NAMALWA (cell line): Measurements from ENCODE around the gene MSGN1.

Source experiments
- DNase-seq: peaks from one replicate; pipeline ENCODE4 v3.0.0-alpha.2; 2015; ENCODE audit warnings: low spot score

Gene MSGN1, protein sequence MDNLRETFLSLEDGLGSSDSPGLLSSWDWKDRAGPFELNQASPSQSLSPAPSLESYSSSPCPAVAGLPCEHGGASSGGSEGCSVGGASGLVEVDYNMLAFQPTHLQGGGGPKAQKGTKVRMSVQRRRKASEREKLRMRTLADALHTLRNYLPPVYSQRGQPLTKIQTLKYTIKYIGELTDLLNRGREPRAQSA

GRCh38 chr2:17816396-17817245, at the start of gene MSGN1:
Gene MSGN1 (plus strand): TSS chr2:17816460. CDS start chr2:17816519, 59 bp downstream.
- no peak for DNase-seq

DNA sequence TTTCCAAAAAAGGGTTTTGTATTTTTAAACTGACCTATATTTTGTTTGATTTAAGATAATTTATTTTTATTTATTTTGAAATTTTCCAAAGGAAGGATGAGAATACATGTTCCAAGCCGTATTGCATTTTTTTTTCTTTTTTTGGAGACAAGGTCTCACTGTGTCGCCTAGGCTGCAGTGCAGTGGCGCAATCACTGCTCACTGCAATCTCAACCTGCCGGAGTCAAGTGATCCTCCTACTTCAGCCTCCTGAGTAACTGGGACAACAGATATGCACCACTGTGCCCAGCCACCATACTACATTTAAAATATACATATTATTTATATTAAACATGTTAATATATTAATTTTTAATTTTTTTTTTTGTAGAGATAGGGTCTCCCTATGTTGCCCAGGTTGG, 47.4 kb upstream of the MSGN1 start:
- DNase-seq = no peak

GRCh38 chr2:17771956-17772355, 44.3 kb upstream of the MSGN1 start:
- DNase-seq = no peak

GRCh38 chr2:17772532-17772931, 43.7 kb upstream of the MSGN1 start:
- DNase-seq = no peak

- no peak for DNase-seq
Observed at GRCh38 chr2:17780546-17780945, 35.7 kb upstream of the MSGN1 start.

DNA sequence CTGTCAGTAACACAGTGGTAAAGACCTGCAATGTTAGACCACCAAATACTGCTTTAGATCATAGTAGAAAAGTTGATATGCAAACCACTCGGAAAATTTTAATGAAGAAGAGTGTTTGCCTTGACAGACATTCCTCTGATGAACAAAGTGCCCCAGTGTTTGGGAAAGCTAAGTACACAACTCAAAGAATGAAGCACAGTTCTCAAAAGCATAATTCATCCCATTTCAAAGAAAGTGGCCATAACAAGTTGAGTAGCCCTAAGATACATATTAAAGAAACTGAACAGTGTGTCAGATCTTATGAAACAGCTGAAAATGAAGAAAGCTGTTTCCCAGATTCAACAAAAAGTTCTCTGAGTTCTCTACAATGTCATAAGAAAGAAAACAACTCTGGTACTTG, 34.8 kb upstream of the MSGN1 start:
- no peak for DNase-seq

DNA sequence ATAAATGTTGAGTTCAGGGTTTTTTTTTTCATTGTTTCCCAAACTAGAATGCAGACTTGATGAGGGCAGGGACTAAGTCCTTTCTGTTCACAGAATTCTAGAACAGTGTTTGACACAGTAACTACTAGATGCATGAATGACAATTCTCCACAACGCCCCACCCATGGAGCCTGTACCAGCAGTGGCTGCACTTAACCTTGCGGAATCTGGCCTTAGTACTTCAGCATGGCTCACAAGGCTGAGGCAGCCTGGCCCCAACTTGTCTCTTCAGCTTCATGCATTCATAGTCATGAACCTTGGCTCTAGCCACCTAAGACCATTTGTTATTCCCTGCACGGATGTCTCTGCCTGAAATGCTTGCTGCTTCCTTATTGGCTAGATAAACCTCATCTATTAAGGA, 29.5 kb upstream of the MSGN1 start:
- no peak for DNase-seq

GRCh38 chr2:17788773-17789172, 27.5 kb upstream of the MSGN1 start:
- DNase-seq = no peak

DNA sequence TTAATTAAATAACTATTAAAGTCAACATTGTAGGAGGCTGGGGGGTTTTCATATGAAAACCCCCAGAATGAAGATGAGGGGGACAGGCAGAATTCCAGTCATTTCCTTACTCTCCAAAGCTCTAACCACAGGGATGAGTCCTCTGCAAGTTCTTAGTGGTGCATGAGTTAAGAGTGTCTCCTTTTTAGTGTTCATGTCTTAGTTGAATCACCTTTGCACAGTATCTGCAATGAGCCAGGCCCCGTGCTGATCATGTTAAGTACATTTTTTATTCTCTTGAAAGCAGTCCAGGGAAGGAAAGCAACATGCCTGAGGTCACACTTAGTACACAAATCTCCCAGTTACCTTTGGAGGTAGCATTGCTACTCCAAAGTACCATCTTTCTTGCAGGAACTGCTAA, 25.7 kb upstream of the MSGN1 start:
- DNase-seq = no peak

GRCh38 chr2:17791121-17791816, 25.0 kb upstream of the MSGN1 start:
- DNase-seq = no peak

GRCh38 chr2:17791817-17792130, 24.5 kb upstream of the MSGN1 start:
- no peak for DNase-seq

GRCh38 chr2:17792515-17792914, 23.7 kb upstream of the MSGN1 start:
- DNase-seq = no peak

DNA sequence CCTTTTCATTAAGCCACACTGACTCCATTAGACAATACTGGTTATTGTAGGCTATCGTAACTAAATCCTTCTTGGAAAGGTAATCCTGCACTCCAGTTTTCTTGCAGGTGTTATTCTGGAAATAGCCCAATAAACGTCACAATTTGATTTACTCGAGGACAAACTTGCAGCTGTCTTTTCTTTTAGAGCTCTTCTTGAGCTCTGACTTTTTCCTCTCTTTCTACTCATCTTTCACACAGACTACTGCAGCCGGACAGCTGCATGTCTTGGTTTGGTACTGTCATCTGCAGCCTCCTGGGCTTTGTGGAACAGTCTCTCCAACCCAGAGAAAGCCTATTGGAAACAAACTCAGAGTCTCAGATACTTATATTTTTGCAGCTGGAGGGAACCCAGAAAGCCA, 23.0 kb upstream of the MSGN1 start:
- DNase-seq = no peak

- DNase-seq = no peak
Observed at GRCh38 chr2:17793803-17794354, 22.4 kb upstream of the MSGN1 start.

- no peak for DNase-seq
Observed at GRCh38 chr2:17795309-17795708, 21.0 kb upstream of the MSGN1 start.

DNA sequence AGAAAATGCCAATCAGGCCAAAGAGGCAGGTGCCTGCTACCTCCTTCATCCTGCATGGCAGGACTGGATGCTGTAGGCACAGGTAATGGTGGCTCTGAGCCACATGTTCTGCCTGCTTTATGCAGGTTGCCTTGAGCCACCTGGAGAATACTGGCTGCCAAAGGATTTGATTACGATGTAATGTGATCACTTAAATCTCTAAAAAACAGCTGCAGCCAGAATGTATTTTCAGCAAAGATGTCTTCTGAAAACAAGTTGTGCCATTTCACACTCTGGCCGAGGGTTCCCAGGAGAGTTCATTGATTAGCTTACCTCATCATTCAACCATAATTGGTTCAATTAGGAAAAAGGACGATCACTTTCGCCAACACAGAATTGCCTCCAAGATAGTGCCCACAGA, 17.9 kb upstream of the MSGN1 start:
- DNase-seq = no peak

- no peak for DNase-seq
Observed at GRCh38 chr2:17799301-17800120, 16.7 kb upstream of the MSGN1 start.

GRCh38 chr2:17800219-17800618, 16.0 kb upstream of the MSGN1 start:
- no peak for DNase-seq

DNA sequence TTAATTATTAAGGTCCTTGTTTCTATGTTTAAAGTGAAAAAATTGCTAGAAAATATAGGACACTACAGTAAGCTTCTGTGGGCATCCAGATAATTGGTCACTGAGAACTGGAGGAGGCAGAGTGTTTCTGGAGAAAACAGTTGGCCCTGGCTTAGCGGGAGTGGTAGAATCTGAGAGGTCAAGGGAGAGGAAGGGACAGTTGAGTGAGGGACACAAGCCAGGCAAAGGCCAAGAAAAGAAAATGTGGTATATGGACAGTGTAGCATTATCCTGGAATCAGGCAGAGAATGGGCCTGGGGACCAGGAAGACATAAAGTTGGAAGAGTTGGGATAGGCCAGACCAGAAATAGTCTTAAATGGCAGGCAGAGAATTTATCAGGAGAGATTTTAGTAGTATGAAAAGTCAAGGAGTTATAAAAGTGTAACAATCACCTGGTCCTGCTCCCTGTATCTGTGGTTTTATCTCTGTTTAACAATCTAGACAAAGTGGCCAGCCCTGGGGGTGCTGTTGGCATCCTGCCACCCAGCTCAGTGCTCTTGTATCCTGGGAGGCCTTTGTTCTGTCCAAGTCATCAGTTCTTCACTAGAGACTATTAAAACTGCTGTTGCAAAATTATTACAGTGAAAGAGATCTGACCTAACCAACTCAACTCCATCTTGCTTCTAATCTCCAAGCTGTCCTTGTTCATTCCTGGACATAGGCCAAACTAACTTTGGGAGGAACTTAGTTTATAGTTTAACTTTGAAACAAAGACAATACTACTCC, 15.4 kb upstream of the MSGN1 start:
- DNase-seq = no peak

DNA sequence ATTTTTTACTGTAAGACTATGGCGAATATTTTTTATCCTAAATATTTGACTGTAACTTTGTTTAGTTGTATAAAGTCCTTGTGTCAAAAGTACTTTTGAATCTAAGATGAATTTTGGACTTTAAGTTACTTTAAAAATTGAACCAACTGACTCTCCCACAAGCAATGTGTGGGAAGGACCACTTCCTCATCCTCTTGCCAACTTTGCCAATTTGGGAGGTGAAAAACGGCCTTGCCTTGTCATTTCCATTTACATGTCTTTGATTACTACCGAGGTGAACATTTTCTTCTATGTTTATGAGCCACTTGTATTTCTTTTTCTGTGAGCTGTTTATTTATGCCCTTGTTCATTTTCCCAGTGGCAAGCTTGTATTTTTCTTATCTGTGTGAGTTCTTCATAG, 12.8 kb upstream of the MSGN1 start:
- DNase-seq = no peak

GRCh38 chr2:17804358-17804757, 11.9 kb upstream of the MSGN1 start:
- DNase-seq = peak; percentile 81
